Measurements from ENCODE around the gene BIVM. TPM values are rescaled to one million over a fixed set of nuclear protein-coding genes. Genes with fewer than 3 reads are reported as not detected.

BIVM gene
- polyA plus RNA-seq, 3 donors, result 0.76 to 1.1 (median 0.81) TPM

GRCh38 chr13:102776271-102776670, 22.6 kb upstream of the BIVM start:
- peaks cover 30% of the 10 kb centered on the region for H3K4me1 Mint-ChIP-seq
- H3K36me3 Mint-ChIP-seq, result no peaks in the 10 kb centered on the region
- no peaks in the 10 kb centered on the region for H3K9me3 ChIP-seq (replicated peaks in 1 of 2; ENCODE audit: control insufficient read depth in 1 of 2, insufficient read depth in 1 of 2, low read length in 2 of 2)
- no peak overlapping the region for H3K27ac Mint-ChIP-seq
- no peak overlapping the region for H3K4me3 Mint-ChIP-seq
- H3K27me3 ChIP-seq (ENCODE audit: control insufficient read depth in 2 of 2, insufficient read depth in 2 of 2, low read length in 2 of 2), result no peaks in the 10 kb centered on the region
- intact Hi-C loops (cut with micrococcal nuclease), result loop anchor here (10.0 kb wide), 2 partner anchors 181 to 191 kb away; partner anchors contain the start of gene TPP2 (in 1 of the 2)
- H3K9ac ChIP-seq (ENCODE audit: insufficient read depth, low read length, poor library complexity, severe bottlenecking), result no peak overlapping the region
- WGBS (ENCODE audit: insufficient coverage), result 82% methylated on average over 2 of the region's 2 CpGs
- peaks cover 0 to 7% (median 4%) of the 10 kb centered on the region in 7 donors for H3K9me3 Mint-ChIP-seq
- H3K79me2 ChIP-seq (ENCODE audit: insufficient read depth, low read length), result peaks cover 4% of the 10 kb centered on the region
- peaks cover 0 to 5% (median 5%) of the 10 kb centered on the region in 3 donors for H3K27me3 Mint-ChIP-seq (ENCODE audit: low read depth in 3 of 3)
- no peak overlapping the region for H2AFZ ChIP-seq (ENCODE audit: insufficient read depth, low read depth, low read length, poor library complexity, severe bottlenecking)
- no peak overlapping the region for H3K27ac ChIP-seq (ENCODE audit: low read depth in 1 of 2, low read length in 2 of 2)
- no peak overlapping the region for H3K4me3 ChIP-seq (replicated peaks in 1 of 3; ENCODE audit: low read depth in 2 of 3, low read length in 3 of 3)
- peaks cover 25 to 27% of the 10 kb centered on the region in 2 donors for H3K4me1 ChIP-seq (ENCODE audit: control insufficient read depth in 1 of 2, insufficient read depth in 2 of 2, low read length in 2 of 2)
- H3K36me3 ChIP-seq (replicated peaks in 1 of 2; ENCODE audit: control insufficient read depth in 1 of 2, insufficient read depth in 2 of 2, low read length in 2 of 2), result no peaks in the 10 kb centered on the region
- no peak overlapping the region for H3K4me2 ChIP-seq (replicated peaks; ENCODE audit: extremely low read depth, low read length, poor library complexity, severe bottlenecking)
- no peak for TF ChIP-seq CTCF (IDR thresholded peaks at IDR 0.05)
- no peak for DNase-seq
- H4K20me1 ChIP-seq (ENCODE audit: insufficient read depth, low read length), result no peaks in the 10 kb centered on the region

GRCh38 chr13:102777736-102778135, 21.2 kb upstream of the BIVM start:
- peaks cover 0 to 18% (median 8%) of the 10 kb centered on the region in 7 donors for H3K9me3 Mint-ChIP-seq
- intact Hi-C loops (cut with micrococcal nuclease), result loop anchor here (10.0 kb wide), 2 partner anchors 183 to 193 kb away; partner anchors contain the start of gene TPP2 (in 1 of the 2)

More at GRCh38 chr13:102777736-102778135, 21.2 kb upstream of the BIVM start:
- H3K27ac ChIP-seq (ENCODE audit: low read depth in 1 of 2, low read length in 2 of 2), result no peak overlapping the region
- Mint-ChIP-seq H3K27ac (no peak overlapping the region), H3K4me1 (peaks cover 15% of the 10 kb centered on the region), H3K27me3 (ENCODE audit: low read depth in 3 of 3) (peaks cover 0 to 4% (median 2%) of the 10 kb centered on the region in 3 donors), H3K4me3 (no peak overlapping the region), H3K36me3 (no peaks in the 10 kb centered on the region)
- no peak overlapping the region for H2AFZ ChIP-seq (ENCODE audit: insufficient read depth, low read depth, low read length, poor library complexity, severe bottlenecking)
- no peak for DNase-seq
- H4K20me1 ChIP-seq (ENCODE audit: insufficient read depth, low read length), result no peaks in the 10 kb centered on the region
- H3K9ac ChIP-seq (ENCODE audit: insufficient read depth, low read length, poor library complexity, severe bottlenecking), result no peak overlapping the region
- WGBS (ENCODE audit: insufficient coverage), result 100% methylated on average over 2 of the region's 3 CpGs
- H3K4me2 ChIP-seq (replicated peaks; ENCODE audit: extremely low read depth, low read length, poor library complexity, severe bottlenecking), result no peak overlapping the region
- peaks cover 0 to 7% of the 10 kb centered on the region in 2 donors for H3K9me3 ChIP-seq (replicated peaks in 1 of 2; ENCODE audit: control insufficient read depth in 1 of 2, insufficient read depth in 1 of 2, low read length in 2 of 2)
- H3K79me2 ChIP-seq (ENCODE audit: insufficient read depth, low read length), result peaks cover 1% of the 10 kb centered on the region
- TF ChIP-seq CTCF (IDR thresholded peaks at IDR 0.05), result no peak
- no peaks in the 10 kb centered on the region for H3K36me3 ChIP-seq (replicated peaks in 1 of 2; ENCODE audit: control insufficient read depth in 1 of 2, insufficient read depth in 2 of 2, low read length in 2 of 2)
- H3K27me3 ChIP-seq (ENCODE audit: control insufficient read depth in 2 of 2, insufficient read depth in 2 of 2, low read length in 2 of 2), result no peaks in the 10 kb centered on the region
- H3K4me3 ChIP-seq (replicated peaks in 1 of 3; ENCODE audit: low read depth in 2 of 3, low read length in 3 of 3), result no peak overlapping the region
- peaks cover 11 to 13% of the 10 kb centered on the region in 2 donors for H3K4me1 ChIP-seq (ENCODE audit: control insufficient read depth in 1 of 2, insufficient read depth in 2 of 2, low read length in 2 of 2)

All from CD14-positive monocyte (primary cell).